Spleen (tissue), 7 donors: ENCODE results near the gene GCSAML.

Source experiments
- CTCF ChIP-seq, 11 experiments: fragments of 200-600 bp in 7 of 11; fragments of 450-650 bp in 4 of 11; sonication (generic) in 4 of 11; IDR thresholded peaks in 8 of 11; conservative IDR thresholded peaks in 3 of 11; 1 replicate in 7 of 11; 2 replicates in 4 of 11; pipeline versions ENCODE4 v1.4.0 to v1.8.0; 2016 to 2021; ENCODE audit warnings: antibody characterized with exemption in 11 of 11, inconsistent platforms in 4 of 11, mild to moderate bottlenecking in 1 of 11
- POLR2AphosphoS5 ChIP-seq, 3 donors: sonication (generic); formaldehyde crosslinking; IDR thresholded peaks; one replicate each; pipeline ENCODE4 v1.5.1; 2017; ENCODE audit warnings: antibody characterized with exemption in 3 of 3
- donor health status: DM: no; HTN: no; CAD: no; lungs with moderate emphysema.
- donor health status: DM: no; HTN: no; CAD: no.
- donor health status: DM: no; HTN: no; CAD: no.

- no peak for TF ChIP-seq CTCF (IDR thresholded peaks at IDR 0.05 in 8 of 11, conservative IDR thresholded peaks at IDR 0.05 in 3 of 11)
- TF ChIP-seq POLR2AphosphoS5 (IDR thresholded peaks at IDR 0.05), result no peak
These were observed 64.5 kb downstream of the GCSAML start for GRCh38 chr1:247613405-247613804.
